GM21381 (cell line): ENCODE data around the gene MCIDAS.

Source experiments
- ATAC-seq: cut with Tn5 transposase; IDR thresholded peaks from one replicate; pipeline ENCODE4 v1.9.1; 2021; ENCODE audit warnings: mild to moderate bottlenecking, moderate library complexity; ENCODE audit not compliant: unreplicated experiment

Gene MCIDAS

DNA sequence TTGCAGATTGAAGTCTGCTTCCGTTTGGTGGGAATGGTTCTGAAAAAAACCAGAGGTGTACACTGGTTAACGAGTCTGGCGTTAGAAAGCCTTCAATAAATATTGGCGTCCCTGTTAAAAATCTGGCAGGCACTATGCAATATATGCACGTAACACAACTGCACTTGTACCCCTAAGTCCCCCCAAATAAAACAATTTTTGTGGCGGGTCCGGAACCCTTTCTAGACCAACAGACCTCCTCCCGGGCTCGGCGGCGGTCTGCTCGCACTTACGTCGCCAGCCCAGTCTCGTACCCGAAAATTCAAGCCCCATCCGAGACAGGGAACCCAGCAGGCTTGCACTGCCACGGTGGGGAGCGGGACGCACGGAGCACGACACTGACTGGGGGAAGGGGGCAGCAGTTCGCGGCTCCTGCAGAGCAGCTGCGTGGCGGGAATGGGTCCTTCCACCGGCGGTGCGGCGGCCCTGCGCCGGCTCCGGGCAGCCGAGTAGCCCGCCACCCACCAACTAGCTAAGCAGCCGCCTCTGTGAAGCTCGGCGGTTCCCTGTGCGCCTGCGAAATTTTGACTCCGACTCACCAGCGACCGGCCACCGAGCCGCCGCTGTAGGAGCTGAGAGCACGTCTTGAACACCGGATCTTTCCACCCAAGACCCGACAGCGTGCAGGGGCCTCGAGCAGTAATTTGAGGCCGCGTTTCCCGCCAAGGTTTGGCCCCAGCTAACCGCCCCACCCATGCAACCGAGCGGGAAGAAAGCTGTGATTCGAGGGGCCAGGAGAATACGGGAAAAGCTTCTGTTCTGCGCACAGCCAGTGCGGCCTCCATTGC, 3.9 kb downstream of the MCIDAS start:
- ATAC-seq, result no peak

DNA sequence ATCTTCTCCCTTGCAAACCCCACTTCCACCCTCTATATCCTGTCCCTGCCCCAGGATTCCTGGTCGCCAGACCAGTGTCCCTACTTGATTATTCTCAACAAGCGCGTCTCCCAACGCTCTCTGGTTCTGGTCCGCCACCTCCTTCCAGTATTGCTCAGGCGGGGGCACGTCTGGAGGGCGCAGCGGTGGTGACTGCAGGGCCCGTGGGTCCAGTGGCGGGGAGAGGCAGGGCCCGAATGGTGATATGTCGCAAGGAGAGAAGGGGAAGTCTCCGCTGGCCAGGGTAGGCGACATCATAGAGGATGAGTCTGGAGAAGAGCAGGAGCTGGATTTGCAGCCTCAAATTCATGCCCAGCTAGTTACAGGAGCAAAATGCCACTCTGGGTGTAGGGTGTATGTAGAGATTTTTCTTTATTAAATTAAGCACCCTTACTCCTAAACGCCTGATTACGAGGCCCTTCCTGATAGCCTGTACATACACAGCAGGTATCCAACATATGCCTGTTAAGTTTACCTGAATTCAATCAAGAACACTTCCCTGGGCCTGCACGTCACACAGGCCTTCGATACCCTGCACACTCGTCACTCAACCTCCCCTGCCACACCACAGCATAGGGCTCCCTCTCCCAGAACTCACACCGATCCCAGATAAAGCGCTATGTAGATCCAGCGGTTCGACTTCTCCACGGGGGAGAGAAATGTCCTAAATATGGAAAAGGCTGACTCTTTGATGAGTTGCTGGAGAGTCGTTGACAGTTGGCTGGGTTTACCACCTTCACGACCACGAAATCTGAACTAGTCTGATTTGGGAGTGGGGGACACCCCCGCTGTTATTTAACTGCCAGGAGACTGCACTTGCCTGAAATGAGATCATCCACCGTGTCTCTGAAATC, 4.8 kb downstream of the MCIDAS start:
- no peak for ATAC-seq

- no peak for ATAC-seq
These were observed 6.5 kb downstream of the MCIDAS start for GRCh38 chr5:55220433-55221185.

- no peak for ATAC-seq
These were observed 7.3 kb downstream of the MCIDAS start for GRCh38 chr5:55219770-55220169.

- ATAC-seq, result no peak
These were observed 8.1 kb downstream of the MCIDAS start for GRCh38 chr5:55218967-55219366.

GRCh38 chr5:55211184-55211874, 15.8 kb downstream of the MCIDAS start:
- no peak for ATAC-seq

GRCh38 chr5:55205001-55205400, 22.1 kb downstream of the MCIDAS start:
- ATAC-seq, result no peak

- no peak for ATAC-seq
These were observed 36.0 kb downstream of the MCIDAS start for GRCh38 chr5:55191165-55191564.

DNA sequence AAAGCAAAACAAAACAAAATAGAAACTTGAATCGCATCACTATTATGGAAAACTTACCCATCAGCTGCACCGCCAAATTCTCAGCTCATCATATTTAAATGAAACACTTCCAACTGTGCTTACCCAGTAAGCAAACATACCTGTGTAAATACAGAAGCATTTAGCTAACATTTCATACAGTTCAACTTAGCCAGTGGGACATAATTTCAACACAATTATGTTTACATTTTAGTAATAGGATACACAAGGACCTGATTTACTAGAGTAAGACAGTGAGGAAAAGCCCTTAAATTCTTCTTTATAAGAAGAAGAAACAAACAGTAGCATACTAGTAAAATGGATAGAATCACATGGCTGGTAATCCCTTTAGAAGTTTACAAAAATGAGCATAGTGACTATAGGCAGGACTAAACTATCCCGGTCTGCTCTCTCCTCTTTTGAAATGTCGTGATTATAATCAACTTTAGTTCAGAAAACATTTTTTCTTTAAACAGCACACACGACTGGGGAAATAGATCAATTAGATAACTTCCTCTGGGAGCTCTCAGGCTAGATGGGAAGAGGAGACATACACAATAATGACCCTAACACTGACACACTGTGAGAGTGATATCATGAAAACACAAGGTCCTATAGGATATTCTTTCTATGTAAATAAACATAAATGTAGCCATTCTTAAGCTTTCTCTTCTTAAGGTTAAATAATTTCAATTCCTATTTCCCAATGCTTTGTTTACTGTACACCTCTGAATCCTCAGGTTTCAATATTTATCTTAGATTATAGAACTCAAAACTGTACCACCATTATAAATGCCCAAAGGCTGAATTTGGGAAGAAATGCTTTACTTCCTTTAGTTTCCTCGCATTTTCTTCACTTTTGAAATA, 38.2 kb downstream of the MCIDAS start:
- ATAC-seq, result no peak

DNA sequence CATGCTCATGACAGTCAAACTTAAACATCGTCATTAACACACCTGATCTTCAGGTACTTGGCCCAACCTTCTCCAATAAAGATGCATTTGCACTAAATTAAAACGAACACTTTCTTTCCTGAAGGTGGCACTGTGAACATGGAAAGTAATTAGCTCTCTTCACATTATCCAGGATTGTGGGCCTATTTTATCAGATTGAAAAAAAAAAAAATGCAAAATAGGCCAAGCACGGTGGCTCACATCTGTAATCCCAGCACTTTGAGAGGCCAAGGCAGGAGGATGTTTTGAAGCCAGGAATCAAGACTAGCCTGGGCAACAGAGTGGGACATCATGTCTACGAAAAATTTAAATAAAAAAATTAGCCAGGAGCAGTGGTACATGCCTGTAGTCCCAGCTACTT, 39.7 kb downstream of the MCIDAS start:
- ATAC-seq, result no peak

DNA sequence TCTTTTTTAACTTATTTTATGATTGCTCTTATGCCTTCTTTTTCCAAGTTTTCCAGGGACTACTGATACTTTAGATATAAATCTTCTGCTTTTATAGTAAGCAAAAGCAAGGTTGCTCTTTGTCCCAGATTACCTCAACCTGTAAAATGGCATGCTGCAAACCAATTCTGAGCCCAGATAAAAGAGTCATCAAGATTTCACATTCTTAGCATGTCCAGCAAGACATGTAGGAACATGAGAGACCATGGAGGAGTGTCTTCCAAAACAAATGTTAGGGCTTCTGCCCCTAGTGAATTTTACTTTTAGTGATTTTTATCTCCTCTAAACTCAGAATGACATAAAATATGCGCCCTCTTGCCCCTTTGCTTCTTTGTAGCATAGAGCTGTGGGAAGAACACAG, 47.1 kb downstream of the MCIDAS start:
- no peak for ATAC-seq

DNA sequence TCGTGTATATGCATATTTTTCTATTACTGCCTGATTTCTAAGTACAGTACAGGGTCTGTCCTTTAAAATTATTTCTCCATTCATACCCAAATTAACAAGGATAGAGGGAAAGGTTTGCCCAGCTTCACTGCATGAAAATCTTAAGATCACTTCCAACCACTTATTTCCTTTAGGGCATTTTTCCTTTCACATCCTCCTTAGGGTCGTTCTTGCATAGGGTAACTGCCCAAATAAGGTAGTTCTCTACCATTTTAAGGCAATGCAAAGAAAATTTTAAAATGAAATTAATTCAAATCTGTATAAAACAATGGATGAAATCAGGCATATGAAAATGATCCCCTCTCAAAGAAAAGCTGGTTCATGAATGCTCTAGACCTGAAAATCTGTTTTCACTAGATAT, 50.0 kb downstream of the MCIDAS start:
- no peak for ATAC-seq

DNA sequence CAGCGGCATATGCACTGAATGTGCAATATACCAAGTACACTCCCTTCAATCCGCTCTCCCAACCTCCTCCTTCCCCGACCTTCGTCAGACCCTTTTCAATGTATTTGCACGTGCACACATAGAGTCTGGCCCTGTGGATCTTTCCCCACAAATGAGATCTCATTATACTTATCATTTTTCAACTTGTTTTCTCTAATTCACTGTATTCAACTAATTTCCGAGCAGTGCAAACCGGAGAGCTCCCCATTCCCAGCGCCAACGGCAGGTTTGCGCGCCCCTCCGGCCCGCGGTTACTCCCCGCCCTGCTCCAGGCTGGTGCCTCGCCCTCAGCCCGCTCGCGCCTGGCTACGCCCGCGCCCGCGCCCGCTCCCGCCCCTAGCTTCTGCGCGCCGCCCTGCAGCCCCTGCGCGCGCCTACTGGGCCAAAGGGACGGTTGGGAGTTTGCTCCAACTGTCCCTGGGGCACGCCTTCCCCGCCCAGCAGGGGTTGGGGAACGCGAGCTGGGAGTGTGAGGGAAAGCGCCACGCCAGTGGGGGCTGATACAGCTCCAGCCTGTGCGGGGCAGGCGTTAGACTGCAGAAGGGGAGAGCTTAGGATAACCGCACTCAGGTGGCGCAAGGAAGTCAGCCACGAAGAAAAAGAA, 50.8 kb downstream of the MCIDAS start:
- ATAC-seq, result no peak

DNA sequence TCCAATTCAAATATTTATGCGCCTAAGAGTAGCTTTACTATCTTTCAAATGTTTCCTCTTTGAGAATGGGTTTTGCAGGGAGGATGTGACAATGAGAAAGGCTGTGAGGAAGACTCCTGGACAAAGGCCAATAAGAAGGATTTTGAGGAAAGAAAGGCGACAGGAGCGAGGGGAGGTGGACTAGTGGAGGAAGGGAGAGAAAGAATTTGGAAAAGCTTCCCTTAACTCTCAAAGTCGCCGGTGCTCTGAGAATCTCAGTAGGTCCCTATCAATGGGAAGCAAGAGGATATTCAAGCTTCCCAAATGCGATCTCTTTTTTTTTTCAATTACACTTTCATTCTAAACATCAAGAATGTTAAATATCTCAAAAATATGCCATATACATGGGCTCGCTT, 51.3 kb downstream of the MCIDAS start:
- ATAC-seq, result no peak

GRCh38 chr5:55173687-55174230, 53.4 kb downstream of the MCIDAS start:
- ATAC-seq, result peak; percentile 8

DNA sequence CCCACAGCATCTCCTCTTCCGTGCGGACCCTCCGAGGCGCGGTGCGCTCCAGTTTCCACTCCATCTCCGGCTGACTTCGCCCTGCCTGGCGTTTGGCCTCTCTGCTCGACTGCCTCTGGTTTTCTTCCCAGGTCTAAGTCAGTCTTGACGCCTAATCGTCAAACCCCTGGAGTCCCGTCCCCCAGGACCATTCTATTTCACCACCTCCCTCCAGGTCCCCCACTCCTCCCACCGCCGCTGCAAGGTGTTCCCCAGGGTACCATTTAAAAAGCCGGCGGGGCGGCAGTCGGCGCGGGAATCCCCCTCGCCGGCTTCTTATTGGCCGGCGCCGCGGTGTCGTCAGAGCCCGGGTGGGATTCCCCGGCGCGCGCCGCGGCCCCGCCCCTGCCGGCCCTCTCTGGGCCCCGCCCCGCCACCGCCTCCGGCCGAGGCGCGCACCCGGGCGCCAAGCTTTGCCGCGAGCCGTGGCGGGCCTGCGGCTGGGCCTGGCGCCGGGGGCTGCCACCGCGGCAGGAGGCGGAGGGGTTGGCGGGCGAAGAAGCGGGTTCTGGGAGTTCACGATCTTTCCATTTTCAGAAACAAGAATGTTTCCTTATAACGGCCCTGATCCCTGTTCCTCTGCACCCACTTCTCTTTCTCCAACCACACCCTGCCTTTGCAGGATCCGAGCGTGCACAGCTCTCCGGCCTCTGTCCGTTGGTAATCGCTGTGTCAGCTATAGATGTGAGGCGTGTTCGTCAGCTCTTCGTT, 54.0 kb downstream of the MCIDAS start, which contains the start of gene CDC20B:
Gene CDC20B (minus strand): TSS at position 241 of the 750 bp plus-strand sequence. CDS start 177 bp downstream, at position 64.
- peak; percentile 93 for ATAC-seq

GRCh38 chr5:55172051-55172899, 54.8 kb downstream of the MCIDAS start:
- peak; percentile 55 for ATAC-seq
